ENCODE measurements around the gene RNF17. TPM values are rescaled to one million over a fixed set of nuclear protein-coding genes. Genes with fewer than 3 reads are reported as not detected.

Gene RNF17
- total and polyA plus RNA-seq, 2 of the 8 experiments (the other 6 are each of a cell fraction or from before 2014, with no cell fraction given): not detected

- H2BK15ac ChIP-seq (ENCODE audit: low read length): no peak overlapping the region
- no peak overlapping the region for H4K8ac ChIP-seq (ENCODE audit: extremely low read depth, insufficient read depth, low read length)
- no peaks in the 10 kb centered on the region for H3K36me3 ChIP-seq (ENCODE audit: control insufficient read depth in 2 of 4, insufficient read depth in 4 of 4, low read length in 3 of 4)
- H3K79me1 ChIP-seq (ENCODE audit: low read depth, low read length): no peaks in the 10 kb centered on the region
- POLR2A ChIA-PET (ENCODE audit: partially characterized antibody): no interaction called here
- CTCF ChIA-PET (ENCODE audit: partially characterized antibody): no interaction called here
- H3K56ac ChIP-seq (replicated peaks; ENCODE audit: insufficient read length, low read depth, low read length): no peak overlapping the region
- H3K9me3 ChIP-seq (ENCODE audit: insufficient read depth in 2 of 2, low read depth in 1 of 2, low read length in 1 of 2): no peaks in the 10 kb centered on the region
- H3K18ac ChIP-seq (ENCODE audit: extremely low read depth, low read length): no peak overlapping the region
- no peak overlapping the region for H2AFZ ChIP-seq (ENCODE audit: low read length)
- WGBS, 2 experiments (ENCODE audit: extremely low coverage in 1 of 2, insufficient coverage in 1 of 2, insufficient read length in 1 of 2, insufficient replicate concordance in 2 of 2, low coverage in 1 of 2, low lambda C conversion rate in 2 of 2, missing lambda C conversion rate in 1 of 2): 85% methylated on average over 8 of the region's 10 CpGs; no CpG with 5 or more reads in 1 of the 2 experiments
- no peaks in the 10 kb centered on the region for H3K79me2 ChIP-seq (ENCODE audit: control insufficient read depth in 1 of 2, insufficient read depth in 2 of 2, low read length in 2 of 2)
- H2BK5ac ChIP-seq (ENCODE audit: low read depth, low read length): no peak overlapping the region
- H3K9ac ChIP-seq (replicated peaks in 1 of 4; ENCODE audit: extremely low read depth in 1 of 4, low read depth in 3 of 4, low read length in 3 of 4): no peak overlapping the region
- no peak overlapping the region for H3K23ac ChIP-seq (ENCODE audit: insufficient read length)
- TF ChIP-seq KDM1A (IDR thresholded peaks at IDR 0.05; ENCODE audit: borderline replicate concordance, low read length) (no peak), HDAC6 (IDR thresholded peaks at IDR 0.05; ENCODE audit: low read depth, low read length) (no peak), BCL11A (IDR thresholded peaks at IDR 0.05; ENCODE audit: low read depth in 2 of 2, low read length in 2 of 2) (no peak), SP1 (IDR thresholded peaks at IDR 0.05; ENCODE audit: low read depth, low read length) (no peak), SRF (IDR thresholded peaks at IDR 0.05; ENCODE audit: low read depth, low read length) (no peak), NRF1 (IDR thresholded peaks at IDR 0.05; ENCODE audit: low read depth, low read length) (no peak), ZNF274 (IDR thresholded peaks at IDR 0.05; ENCODE audit: borderline replicate concordance, extremely low read depth, low read length) (no peak), BRCA1 (IDR thresholded peaks at IDR 0.05; ENCODE audit: low read depth, low read length) (no peak)
- no peaks in the 10 kb centered on the region for H3K23me2 ChIP-seq (ENCODE audit: low read depth, low read length)
- FAIRE-seq: no peak
- no peak overlapping the region for H2BK12ac ChIP-seq (ENCODE audit: low read depth, low read length)
- no peak overlapping the region for H4K5ac ChIP-seq (ENCODE audit: insufficient read length, low read depth, low read length)
- no peak overlapping the region for H3K4me2 ChIP-seq (ENCODE audit: insufficient read depth in 1 of 2, low read depth in 2 of 2, low read length in 2 of 2)
- no peaks in the 10 kb centered on the region for H3K4me1 ChIP-seq (replicated peaks in 1 of 4; ENCODE audit: control insufficient read depth in 3 of 4, insufficient read depth in 4 of 4, low read length in 3 of 4)
- H2BK120ac ChIP-seq (replicated peaks; ENCODE audit: low read depth, low read length): no peak overlapping the region
- no peak overlapping the region for H3K4me3 ChIP-seq (ENCODE audit: extremely low read depth in 1 of 4, insufficient read depth in 2 of 4, low read depth in 3 of 4, low read length in 4 of 4)
- no peak overlapping the region for H2AK5ac ChIP-seq (ENCODE audit: low read depth, low read length)
- no peak overlapping the region for H3K4ac ChIP-seq (replicated peaks; ENCODE audit: insufficient read length, low read depth, low read length)
- H3K14ac ChIP-seq (ENCODE audit: insufficient read length): no peak overlapping the region
- H4K91ac ChIP-seq (replicated peaks; ENCODE audit: insufficient read length, low read length): no peak overlapping the region
- no peak overlapping the region for H2BK20ac ChIP-seq (ENCODE audit: low read length)
- no peaks in the 10 kb centered on the region for H3K27me3 ChIP-seq (replicated peaks in 1 of 4; ENCODE audit: control insufficient read depth in 3 of 4, extremely low read depth in 1 of 4, insufficient read depth in 3 of 4, low read length in 3 of 4)
- DNase-seq (ENCODE audit: low read depth in 1 of 2, low spot score in 2 of 2): no peak
- no peak overlapping the region for H3K27ac ChIP-seq (ENCODE audit: low read depth, low read length)
- H4K20me1 ChIP-seq (replicated peaks in 1 of 2; ENCODE audit: control insufficient read depth in 1 of 2, insufficient read depth in 2 of 2, low read length in 2 of 2): no peaks in the 10 kb centered on the region
Observed at GRCh38 chr13:24802074-24802473, 38.1 kb downstream of the RNF17 start.
